ENCODE results near the gene HBG2.
"Not testable (repeated sequence)": the region's sequence is repeated elsewhere in the genome, so short reads cannot be mapped to it uniquely, and the experiment has no call there.

GRCh38 chr11:5294342-5294995, 39.9 kb upstream of the HBG2 start:
- not testable (repeated sequence) for TF ChIP-seq CTCF, EP300 (IDR thresholded peaks at IDR 0.05)
